ENCODE data around the gene PHYKPL.

DNA sequence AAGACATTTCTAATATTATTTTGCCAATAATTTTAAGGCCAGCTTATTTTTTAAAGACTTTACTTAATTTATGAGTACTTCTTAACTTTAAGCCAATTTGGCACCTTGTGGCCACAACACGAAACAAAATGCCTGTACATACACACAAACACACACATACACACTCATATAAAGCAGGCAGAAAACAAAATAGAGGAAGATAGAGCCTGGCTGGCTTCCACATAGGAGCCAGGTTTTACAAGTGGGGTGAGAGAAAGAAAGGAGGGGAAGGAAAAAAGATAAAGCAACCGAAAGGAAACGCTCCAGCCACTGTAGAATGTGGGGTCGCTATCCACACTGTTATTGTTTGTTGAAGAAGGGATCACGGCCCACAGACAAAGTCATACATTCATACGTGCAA is 55.8 kb downstream of the PHYKPL start:
- TF ChIP-seq, protein P1, sequence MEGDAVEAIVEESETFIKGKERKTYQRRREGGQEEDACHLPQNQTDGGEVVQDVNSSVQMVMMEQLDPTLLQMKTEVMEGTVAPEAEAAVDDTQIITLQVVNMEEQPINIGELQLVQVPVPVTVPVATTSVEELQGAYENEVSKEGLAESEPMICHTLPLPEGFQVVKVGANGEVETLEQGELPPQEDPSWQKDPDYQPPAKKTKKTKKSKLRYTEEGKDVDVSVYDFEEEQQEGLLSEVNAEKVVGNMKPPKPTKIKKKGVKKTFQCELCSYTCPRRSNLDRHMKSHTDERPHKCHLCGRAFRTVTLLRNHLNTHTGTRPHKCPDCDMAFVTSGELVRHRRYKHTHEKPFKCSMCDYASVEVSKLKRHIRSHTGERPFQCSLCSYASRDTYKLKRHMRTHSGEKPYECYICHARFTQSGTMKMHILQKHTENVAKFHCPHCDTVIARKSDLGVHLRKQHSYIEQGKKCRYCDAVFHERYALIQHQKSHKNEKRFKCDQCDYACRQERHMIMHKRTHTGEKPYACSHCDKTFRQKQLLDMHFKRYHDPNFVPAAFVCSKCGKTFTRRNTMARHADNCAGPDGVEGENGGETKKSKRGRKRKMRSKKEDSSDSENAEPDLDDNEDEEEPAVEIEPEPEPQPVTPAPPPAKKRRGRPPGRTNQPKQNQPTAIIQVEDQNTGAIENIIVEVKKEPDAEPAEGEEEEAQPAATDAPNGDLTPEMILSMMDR (IDR thresholded peaks at IDR 0.05), result no peak
- TF ChIP-seq POLR2AphosphoS5 (IDR thresholded peaks at IDR 0.05), result no peak
- no peak for TF ChIP-seq POLR2A (IDR thresholded peaks at IDR 0.05)

All from prostate gland (tissue), 2 donors.